KMS-11 (cell line): Measurements from ENCODE around the gene OPN1LW.

ENCODE experiments used
- H2AFZ ChIP-seq: fragments of 200-600 bp; sonication (generic); 2 replicates; pipeline ENCODE4 v1.6.1; 2016; ENCODE audit warnings: antibody characterized with exemption, mixed run types, low read depth
- H3K27ac ChIP-seq: fragments of 200-600 bp; sonication (generic); 2 replicates; pipeline ENCODE4 v1.6.1; 2016; ENCODE audit warnings: mild to moderate bottlenecking, mixed run types
- H3K27me3 ChIP-seq: fragments of 200-600 bp; sonication (generic); 2 replicates; pipeline ENCODE4 v1.6.1; 2017; ENCODE audit warnings: mild to moderate bottlenecking, low read depth, mixed run types, moderate library complexity; ENCODE audit not compliant: insufficient read depth
- H3K36me3 ChIP-seq: fragments of 200-600 bp; sonication (generic); 2 replicates; pipeline ENCODE4 v1.6.1; 2017; ENCODE audit warnings: mild to moderate bottlenecking, mixed run types; ENCODE audit not compliant: insufficient read depth
- H3K4me1 ChIP-seq: fragments of 200-600 bp; sonication (generic); 2 replicates; pipeline ENCODE4 v1.6.1; 2016; ENCODE audit warnings: mild to moderate bottlenecking, low read depth, mixed run types; ENCODE audit not compliant: poor library complexity, severe bottlenecking
- H3K4me2 ChIP-seq: fragments of 200-600 bp; sonication (generic); 2 replicates; pipeline ENCODE4 v1.7.0; 2016; ENCODE audit warnings: mild to moderate bottlenecking, mixed run types
- H3K4me3 ChIP-seq: fragments of 200-600 bp; sonication (generic); IDR thresholded peaks from 2 replicates; pipeline ENCODE4 v1.6.1; 2017; ENCODE audit warnings: low read depth, low read length, mixed read lengths; ENCODE audit not compliant: insufficient read depth
- H3K79me2 ChIP-seq: fragments of 200-600 bp; sonication (generic); 2 replicates; pipeline ENCODE4 v1.6.1; 2016; ENCODE audit warnings: low read depth, mixed run types; ENCODE audit not compliant: insufficient read depth
- H3K9ac ChIP-seq: fragments of 200-600 bp; sonication (generic); 2 replicates; pipeline ENCODE4 v1.6.1; 2016; ENCODE audit warnings: mild to moderate bottlenecking, mixed run types
- H4K20me1 ChIP-seq: fragments of 200-600 bp; sonication (generic); 2 replicates; pipeline ENCODE4 v1.6.1; 2016; ENCODE audit warnings: mild to moderate bottlenecking, mixed run types; ENCODE audit not compliant: insufficient read depth
- TF ChIP-seq, protein P1 (sequence below): fragments of 200-600 bp; sonication (generic); conservative IDR thresholded peaks from 2 replicates; pipeline ENCODE4 v1.6.1; 2017; ENCODE audit warnings: low read depth, mild to moderate bottlenecking, antibody characterized with exemption, low read length, moderate library complexity, mixed read lengths

Gene OPN1LW

DNA sequence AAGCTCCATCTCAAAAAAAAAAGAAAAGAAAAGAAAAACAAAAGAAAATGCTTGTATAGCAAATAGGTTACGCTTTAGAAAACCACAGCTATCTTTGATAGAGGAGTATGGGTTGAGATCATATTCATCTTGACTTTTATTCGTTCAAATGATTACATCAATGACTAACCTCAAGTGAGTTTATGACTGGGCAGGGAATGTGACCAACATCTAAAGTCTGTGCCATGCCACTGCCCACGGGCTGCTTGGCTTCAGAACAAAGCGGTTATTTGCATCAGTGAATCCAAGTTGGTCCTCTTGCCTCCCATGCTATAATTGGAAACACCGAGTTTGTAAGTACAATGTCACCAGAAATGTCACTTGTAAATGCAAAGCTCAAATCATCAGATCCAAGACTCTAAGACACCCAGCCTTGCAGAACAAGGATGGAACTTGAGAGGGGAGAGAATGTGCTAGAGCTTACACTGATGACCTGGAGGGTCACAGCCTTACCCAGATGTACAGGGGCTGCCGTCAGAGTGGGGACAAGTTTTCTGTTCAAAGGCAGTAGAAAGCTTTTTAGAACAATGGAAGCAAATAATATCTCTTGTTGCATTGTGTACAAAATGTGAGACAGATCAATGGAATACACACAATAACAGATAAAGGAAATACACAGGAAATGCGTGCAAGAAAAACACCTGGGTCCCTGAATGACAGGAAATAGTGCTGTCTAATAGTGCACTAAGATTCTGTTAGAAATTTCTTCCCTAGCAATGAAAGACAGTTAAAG, 8.4 kb upstream of the OPN1LW start:
- H3K36me3 ChIP-seq = no peaks in the 10 kb centered on the region
- no peak overlapping the region for H2AFZ ChIP-seq
- H4K20me1 ChIP-seq = no peaks in the 10 kb centered on the region
- H3K27me3 ChIP-seq = peaks cover 20% of the 10 kb centered on the region; the same call in 1 of the 2 replicates
- no peak overlapping the region for H3K4me3 ChIP-seq
- H3K79me2 ChIP-seq = no peaks in the 10 kb centered on the region
- no peaks in the 10 kb centered on the region for H3K4me1 ChIP-seq
- no peak overlapping the region for H3K27ac ChIP-seq
- no peak overlapping the region for H3K4me2 ChIP-seq
- no peak overlapping the region for H3K9ac ChIP-seq
- TF ChIP-seq, protein P1, sequence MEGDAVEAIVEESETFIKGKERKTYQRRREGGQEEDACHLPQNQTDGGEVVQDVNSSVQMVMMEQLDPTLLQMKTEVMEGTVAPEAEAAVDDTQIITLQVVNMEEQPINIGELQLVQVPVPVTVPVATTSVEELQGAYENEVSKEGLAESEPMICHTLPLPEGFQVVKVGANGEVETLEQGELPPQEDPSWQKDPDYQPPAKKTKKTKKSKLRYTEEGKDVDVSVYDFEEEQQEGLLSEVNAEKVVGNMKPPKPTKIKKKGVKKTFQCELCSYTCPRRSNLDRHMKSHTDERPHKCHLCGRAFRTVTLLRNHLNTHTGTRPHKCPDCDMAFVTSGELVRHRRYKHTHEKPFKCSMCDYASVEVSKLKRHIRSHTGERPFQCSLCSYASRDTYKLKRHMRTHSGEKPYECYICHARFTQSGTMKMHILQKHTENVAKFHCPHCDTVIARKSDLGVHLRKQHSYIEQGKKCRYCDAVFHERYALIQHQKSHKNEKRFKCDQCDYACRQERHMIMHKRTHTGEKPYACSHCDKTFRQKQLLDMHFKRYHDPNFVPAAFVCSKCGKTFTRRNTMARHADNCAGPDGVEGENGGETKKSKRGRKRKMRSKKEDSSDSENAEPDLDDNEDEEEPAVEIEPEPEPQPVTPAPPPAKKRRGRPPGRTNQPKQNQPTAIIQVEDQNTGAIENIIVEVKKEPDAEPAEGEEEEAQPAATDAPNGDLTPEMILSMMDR = no peak

DNA sequence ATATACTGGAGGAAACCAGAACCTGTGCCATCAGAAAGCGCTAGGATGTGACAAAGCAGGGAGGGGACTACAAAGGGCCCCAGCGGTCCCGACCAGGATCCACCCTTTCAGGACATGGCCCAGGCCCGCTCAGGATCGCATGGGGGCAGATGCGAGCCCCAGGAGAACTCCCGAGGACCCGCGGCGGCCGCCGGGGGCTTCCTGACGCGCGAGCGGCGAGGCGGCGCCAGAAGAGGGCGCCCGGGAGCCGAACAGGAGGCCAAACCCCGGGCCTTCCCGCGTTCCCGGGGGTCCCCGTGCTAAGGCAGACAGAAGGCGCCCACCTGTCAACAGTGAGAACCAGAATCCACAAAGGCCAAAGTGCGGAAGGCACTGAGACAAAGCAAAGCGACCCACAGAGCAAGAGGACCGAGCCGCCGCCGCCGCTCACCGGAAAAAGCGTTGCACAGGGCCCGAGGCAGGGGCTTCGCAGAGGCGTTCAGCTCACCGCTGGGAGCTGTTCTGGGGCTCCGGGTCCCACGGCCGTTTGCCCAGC, 7.3 kb upstream of the OPN1LW start:
- TF ChIP-seq, protein P1 = peak; percentile 45
- Histone ChIP-seq H3K27me3 (peaks cover 23% of the 10 kb centered on the region; the same call in 1 of the 2 replicates), H3K79me2 (no peaks in the 10 kb centered on the region), H3K4me3 (no peak overlapping the region), H2AFZ (peak overlapping the region; percentile 14; the same call in 1 of the 2 replicates), H3K27ac (no peak overlapping the region), H3K4me2 (peak overlapping the region; percentile 12; the same call in 1 of the 2 replicates), H3K9ac (no peak overlapping the region), H3K4me1 (no peaks in the 10 kb centered on the region), H4K20me1 (no peaks in the 10 kb centered on the region), H3K36me3 (no peaks in the 10 kb centered on the region)

DNA sequence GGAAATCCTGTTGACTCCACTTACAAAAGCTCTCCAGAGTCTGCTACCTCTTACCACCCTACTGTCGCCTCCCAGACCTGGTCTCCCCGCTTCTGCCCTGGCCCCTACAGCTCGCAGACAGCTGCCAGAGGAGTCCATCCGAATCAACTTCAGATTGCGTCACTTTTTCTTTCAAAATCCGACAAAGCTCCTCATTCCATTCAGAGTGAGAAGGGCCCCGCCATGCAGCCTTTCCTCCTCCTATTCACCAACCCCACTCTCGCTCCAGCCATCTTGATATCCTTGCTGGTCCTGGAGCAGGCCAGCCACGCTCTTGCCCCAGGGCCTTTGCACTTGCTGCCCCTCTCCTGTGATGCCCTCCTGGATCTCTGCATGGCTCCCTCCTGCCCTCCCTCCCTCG, 5.2 kb upstream of the OPN1LW start:
- H3K4me1 ChIP-seq = no peaks in the 10 kb centered on the region
- TF ChIP-seq, protein P1 = no peak
- peaks cover 23% of the 10 kb centered on the region; the same call in 1 of the 2 replicates for H3K27me3 ChIP-seq
- H3K9ac ChIP-seq = no peak overlapping the region
- no peaks in the 10 kb centered on the region for H4K20me1 ChIP-seq
- no peak overlapping the region for H3K4me3 ChIP-seq
- no peak overlapping the region for H3K27ac ChIP-seq
- H3K79me2 ChIP-seq = no peaks in the 10 kb centered on the region
- H3K4me2 ChIP-seq = no peak overlapping the region
- no peaks in the 10 kb centered on the region for H3K36me3 ChIP-seq
- H2AFZ ChIP-seq = no peak overlapping the region

DNA sequence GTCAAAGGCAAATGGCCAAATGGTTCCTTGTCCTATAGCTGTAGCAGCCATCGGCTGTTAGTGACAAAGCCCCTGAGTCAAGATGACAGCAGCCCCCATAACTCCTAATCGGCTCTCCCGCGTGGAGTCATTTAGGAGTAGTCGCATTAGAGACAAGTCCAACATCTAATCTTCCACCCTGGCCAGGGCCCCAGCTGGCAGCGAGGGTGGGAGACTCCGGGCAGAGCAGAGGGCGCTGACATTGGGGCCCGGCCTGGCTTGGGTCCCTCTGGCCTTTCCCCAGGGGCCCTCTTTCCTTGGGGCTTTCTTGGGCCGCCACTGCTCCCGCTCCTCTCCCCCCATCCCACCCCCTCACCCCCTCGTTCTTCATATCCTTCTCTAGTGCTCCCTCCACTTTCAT, 3.8 kb upstream of the OPN1LW start:
- H3K27me3 ChIP-seq = peaks cover 23% of the 10 kb centered on the region; the same call in 1 of the 2 replicates
- no peaks in the 10 kb centered on the region for H3K79me2 ChIP-seq
- no peak overlapping the region for H3K4me3 ChIP-seq
- no peak overlapping the region for H3K9ac ChIP-seq
- H3K27ac ChIP-seq = no peak overlapping the region
- H3K36me3 ChIP-seq = no peaks in the 10 kb centered on the region
- no peak overlapping the region for H2AFZ ChIP-seq
- H3K4me2 ChIP-seq = no peak overlapping the region
- no peaks in the 10 kb centered on the region for H4K20me1 ChIP-seq
- H3K4me1 ChIP-seq = no peaks in the 10 kb centered on the region
- TF ChIP-seq, protein P1 = no peak
